ENCODE results near the gene MCF2L.
A peak's percentile ranks its signal among the peaks of the same experiment; 100 is the strongest.
"Not testable (repeated sequence)": the region's sequence is repeated elsewhere in the genome, so short reads cannot be mapped to it uniquely, and the experiment has no call there.

The MCF2L gene

DNA sequence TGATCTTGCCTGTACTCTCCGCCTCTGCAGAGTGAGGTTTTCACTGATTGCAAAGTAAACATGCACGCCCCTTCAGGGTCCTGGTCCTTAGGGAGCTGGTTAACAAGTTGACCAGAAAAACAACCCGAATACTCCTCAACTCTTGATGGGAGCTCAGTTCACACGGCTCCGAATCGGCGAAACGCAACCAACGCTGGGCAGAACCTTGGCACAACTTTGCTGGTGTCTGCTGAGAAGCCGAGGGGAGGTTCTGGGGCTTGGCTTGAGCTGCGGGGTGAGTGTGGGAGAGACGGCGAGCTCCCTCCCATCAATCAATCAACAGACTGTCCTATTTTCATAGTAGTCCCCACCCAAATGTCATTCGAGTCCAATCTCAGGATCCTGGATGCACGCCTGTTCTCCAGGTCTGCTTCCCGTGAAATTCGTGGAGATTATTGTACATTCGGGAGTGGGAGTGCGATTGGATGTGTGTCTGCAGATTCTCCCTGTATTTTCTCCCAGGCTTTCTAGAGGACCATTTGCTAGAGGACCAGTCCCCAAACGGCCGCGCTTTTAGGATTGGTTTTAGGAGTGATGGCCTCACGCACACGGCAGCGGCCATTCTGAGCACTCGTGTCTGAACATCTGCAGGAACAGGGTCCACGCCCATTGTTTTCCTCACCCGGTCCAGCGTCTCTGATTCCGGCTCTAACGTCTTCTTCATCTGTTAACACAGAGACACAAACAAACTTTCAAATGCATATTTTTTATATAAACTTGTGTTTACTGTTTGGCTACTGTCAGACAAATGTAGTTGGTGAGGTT lies 85.0 kb downstream of the MCF2L start:
- peak; percentile 26 for DNase-seq

DNA sequence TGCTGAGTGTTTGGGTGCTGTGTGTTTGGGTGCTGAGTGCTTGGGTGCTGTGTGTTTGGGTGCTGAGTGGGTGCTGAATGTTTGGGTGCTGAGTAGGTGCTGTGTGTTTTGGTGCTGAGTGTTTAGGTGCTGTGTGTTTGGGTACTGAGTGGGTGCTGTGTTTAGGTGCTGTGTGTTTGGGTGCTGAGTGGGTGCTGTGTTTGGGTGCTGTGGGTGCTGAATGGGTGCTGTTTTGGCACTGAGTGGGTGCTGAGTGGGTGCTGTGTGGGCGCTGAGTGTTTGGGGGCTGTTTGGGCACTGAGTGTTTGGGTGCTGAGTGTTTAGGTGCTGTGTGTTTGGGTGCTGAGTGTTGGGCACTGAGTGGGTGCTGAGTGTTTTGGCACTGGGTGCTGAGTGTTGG lies 88.1 kb downstream of the MCF2L start:
- DNase-seq = peak; percentile 35

DNA sequence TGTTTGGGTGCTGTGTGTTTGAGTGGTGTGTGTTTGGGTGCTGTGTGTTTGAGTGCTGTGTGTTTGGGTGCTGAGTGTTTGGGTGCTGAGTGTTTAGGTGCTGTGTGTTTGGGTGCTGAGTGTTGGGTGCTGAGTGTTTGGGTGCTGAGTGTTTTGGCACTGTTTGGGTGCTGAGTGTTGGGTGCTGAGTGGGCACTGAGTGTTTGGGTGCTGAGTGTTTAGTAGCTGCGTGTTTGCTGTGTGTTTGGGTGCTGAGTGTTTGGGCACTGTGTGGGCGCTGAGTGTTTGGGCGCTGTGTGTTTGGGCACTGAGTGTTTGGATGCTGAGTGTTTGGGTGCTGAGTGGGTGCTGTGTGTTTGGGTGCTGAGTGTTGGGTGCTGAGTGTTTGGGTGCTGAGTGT lies 88.5 kb downstream of the MCF2L start:
- DNase-seq = not testable (repeated sequence)

DNA sequence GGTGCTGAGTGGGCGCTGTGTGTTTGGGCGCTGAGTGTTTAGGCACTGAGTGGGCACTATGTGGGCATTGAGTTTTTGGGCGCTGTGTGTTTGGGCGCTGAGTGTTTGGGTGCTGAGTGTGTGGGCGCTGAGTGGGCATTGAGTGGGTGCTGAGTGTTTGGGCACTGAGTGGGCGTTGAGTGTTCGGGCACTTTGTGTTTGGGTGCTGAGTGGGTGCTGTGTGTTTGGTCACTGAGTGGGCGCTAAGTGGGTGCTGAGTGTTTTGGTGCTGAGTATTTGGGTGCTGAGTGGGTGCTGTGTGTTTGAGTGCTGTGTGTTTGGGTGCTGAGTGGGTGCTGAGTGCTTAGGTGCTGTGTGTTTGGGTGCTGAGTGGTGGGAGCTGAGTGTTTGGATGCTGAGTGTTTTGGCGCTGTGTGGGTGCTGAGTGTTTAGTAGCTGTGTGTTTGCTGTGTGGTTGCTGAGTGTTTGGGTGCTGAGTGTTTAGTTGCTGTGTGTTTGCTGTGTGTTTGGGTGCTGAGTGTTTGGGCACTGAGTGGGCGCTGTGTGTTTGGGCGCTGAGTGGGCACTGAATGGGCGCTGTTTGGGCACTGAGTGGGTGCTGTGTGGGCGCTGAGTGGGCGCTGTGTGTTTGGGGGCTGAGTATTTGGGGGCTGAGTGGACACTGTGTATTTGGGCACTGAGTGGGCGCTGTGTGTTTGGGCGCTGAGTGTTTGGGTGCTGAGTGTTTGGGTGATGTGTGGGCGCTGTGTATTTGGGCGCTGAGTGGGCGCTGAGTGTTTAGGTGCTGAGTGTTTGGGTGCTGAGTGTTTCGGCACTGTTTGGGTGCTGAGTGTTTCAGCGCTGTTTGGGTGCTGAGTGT lies 89.3 kb downstream of the MCF2L start:
- no peak for DNase-seq

DNA sequence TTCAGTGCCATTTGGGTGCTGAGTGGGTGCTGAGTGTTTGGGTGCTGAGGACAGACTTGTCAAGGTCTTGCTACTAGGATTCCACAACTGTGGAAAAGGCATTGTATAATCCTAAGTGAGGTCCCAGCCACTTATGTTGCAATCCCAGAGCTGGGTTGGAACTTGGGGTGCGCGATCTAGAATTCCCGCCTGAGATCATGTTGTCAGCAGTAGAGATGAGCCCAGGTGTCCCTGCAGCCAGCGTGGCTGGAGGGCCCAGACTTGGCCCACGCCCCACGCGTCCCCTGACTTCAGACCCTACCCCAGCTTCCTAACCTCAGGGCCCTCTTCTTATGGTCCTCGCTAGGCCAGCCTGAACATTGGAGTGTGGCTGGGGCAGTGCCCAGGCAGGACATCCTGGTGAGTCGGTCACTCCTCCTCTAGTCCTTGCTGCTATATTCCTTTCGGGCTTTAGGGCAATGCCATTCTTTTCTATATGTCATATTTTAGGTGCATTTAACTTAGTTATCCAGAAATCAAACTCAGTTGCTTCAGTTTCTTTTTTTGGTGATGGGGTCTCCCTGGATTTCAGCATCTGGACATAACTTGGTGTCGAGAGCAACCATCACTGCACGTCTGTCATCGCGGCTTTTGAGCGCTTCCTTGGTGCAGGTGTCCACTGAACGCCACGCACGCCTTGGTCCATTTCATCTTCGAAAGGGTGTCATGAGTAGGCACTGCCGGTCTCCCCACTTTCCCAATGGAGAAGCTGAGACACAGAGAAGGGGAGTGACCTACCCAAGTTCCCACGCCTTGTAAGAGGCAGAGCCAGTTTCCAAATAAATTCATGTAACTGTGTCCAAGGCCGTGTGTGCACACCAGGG lies 90.2 kb downstream of the MCF2L start:
- DNase-seq = no peak

DNA sequence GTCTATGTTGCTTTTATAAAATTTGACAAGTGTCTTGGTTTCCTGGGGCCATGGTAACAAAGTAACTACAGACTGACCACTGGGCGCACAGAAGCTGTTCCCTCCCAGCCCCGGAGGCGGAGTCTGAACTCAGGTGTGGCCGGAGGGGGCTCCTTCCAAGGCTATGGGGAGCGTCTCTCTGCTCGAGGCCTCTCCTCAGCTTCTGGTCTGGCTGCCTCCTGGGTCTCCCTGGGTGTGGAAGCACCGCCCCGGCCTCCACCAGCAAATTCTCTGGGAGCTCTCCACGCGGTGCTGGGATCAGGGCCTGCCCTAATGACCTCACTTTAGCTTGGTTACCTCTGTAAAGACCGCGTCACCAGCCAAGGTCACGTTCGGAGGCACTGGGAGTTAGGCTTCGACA lies 90.9 kb downstream of the MCF2L start:
- no peak for DNase-seq

DNA sequence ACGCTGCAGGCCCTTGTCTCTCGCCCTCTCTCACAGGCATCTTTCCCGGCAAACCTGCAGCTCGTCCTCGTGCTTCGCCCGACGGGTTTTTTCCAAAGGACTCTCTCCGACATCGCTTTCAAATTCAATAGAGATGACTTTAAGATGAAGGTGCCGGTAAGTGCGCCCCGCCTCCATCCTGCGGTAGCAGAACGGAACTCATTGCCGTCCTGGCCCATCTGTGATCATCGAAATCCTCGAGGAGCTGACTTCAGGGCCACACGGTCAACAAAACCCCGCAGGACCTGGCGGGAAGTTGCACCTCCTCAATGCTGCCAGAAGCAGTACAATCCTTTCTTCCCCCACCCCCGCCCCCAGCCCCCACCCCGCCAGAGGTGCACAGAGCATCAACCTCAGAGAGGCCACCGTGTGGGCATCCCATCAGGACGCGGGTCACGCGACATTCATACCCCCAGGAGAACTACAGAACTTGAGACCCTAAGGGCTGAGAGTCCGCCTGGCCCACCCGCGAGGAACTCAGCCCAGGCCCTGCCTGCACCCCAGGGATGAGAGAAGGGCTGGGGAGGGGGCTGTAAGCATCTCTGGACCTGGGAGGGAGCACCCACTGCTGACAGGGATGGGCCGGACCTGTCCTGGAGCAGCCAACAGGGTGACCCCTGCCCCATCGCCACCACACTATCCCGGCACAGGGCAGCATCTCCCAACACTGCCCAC lies 91.7 kb downstream of the MCF2L start:
- no peak for DNase-seq

DNA sequence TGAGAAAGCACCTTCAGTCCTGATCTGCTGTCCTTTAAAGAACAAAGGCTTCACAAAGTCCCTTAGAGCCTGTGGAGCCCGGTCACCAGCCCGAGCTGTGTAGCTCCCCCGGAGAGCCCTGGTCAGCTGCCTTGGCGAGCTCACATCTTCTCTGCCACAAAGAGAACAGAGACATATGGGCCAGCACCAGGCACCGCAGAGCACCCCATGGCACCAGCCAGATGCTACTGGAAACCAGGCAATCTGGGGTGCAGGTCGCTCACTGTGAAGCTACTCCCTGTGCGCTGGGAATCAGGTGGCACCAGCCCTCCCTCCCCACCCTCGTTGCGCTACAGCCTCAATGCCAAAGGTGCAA lies 92.2 kb downstream of the MCF2L start:
- no peak for DNase-seq

DNA sequence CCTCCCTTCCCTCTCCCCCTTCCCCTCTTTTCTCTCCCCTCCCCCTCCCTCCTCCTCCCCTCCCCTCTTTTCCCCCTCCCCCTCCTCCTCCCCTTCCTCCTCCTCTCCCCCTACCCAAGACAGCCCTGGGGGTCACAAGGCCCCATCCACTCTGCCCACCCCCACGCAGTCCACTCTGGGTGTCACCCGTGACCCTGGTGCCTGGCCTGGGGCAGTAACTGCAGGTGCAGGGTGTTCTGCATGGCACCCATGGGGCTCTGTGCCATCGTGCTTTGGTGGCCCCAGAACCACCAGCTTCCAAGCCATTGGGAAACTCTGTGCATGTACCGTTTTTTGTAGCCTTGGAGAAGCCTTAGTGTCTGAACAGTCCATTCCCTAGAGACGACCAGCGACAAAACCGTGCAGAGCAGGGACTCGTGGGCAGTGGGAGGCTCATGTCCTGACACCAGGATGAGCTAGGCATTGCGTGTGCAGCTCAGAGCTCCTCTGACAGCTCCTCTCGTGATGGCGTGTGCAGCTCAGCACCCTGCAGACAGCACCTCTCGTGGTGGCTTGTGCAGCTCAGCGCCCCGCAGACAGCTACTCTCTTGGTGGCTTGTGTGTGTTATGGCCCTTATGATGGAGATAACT lies 92.9 kb downstream of the MCF2L start:
- no peak for DNase-seq

DNA sequence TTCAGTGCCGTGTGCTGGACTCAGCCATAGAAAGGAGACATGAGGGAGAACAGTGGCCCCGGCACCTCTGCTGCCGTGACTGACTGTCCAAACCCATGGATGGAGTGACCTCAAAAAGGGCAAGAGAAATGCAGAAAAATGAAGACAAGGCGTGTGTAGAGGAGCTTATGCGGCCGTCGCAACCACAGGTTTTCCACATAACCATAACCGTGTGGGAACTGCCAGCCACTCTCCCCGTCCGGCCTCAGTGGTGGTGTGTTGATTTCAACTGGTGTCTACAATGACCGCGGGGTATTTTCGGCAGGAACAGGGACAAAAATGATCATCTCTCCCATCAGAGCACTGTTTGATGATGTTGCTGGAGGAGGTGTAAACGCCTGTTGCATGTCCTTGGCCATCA lies 93.7 kb downstream of the MCF2L start:
- DNase-seq = no peak

DNA sequence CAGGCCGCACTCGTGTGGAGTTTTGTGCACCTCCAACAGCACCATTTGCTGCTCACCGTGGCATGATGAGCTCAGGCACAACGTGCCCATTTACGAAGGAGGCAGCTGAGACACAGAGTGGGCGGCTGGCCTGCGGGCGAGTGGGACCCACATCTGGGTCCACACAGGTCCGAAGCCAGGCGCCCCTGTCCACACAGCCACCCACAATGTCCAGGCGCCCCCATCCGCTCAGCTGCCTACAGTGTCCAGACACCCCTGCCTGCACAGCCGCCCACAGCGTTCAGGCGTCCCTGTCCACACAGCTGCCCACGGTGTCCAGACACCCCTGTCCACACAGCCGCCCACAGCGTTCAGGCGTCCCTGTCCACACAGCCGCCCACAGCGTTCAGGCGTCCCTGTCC lies 94.1 kb downstream of the MCF2L start:
- DNase-seq = no peak

DNA sequence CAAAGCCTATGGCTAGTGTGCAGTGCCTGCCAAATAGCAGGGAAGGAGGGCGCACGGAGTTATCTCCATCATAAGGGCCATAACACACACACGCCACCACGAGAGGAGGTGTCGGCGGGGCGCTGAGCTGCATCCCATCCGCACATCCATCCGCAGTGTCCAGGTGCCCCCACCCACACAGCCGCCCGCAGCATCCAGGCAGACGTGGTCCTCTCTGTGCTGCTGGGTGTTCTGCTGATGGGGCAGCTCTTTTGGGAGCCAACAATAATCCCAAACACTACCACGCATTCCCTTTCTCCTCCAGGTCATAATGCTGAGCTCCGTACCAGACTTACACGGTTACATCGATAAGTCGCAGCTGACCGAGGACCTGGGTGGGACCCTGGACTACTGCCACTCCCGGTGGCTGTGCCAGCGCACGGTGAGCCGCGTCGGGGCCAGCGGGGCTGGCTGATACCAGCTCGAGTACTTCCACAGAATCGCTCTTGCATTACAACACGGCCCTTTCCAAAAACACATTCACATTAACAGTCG lies 95.1 kb downstream of the MCF2L start:
- DNase-seq = no peak

DNA sequence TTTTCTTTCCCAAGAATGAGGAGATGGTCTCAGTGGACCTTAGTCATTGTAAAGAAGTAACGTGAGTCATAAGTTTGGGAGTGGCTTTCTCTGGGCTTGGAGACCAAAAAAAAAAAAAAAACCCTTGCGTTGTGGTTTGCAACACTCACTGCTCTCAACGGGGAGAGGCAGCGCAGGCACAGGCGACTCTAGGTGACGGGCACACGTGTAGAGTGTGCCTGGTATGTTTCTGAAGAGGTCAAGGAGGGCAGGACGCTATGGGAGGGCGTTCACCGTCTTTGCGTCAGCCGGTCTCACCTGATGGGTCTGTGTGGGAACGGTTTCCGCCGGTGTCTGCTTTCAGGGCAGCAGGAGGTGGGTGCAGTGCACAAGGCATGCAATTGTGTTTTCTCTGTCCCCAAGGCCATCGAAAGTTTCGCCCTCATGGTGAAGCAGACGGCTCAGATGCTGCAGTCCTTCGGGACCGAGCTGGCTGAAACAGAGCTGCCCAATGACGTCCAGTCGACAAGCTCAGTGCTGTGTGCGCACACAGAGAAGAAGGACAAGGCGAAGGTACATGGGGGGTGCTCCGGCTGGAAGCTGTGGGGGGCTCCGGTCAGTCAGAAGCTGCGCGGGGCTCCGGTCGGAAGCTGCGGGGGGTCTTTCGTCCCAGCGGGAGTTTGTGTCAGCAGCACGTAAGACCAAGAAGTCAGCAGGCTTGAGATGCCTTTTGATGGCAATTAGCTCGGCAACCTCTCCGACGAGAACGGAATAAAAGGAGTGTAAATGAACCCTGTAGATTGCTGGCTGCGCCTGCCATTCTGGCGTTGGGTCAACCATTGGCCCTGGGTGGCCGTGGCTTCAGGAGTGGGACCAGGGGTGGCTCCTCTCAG lies 95.8 kb downstream of the MCF2L start:
- no peak for DNase-seq

DNA sequence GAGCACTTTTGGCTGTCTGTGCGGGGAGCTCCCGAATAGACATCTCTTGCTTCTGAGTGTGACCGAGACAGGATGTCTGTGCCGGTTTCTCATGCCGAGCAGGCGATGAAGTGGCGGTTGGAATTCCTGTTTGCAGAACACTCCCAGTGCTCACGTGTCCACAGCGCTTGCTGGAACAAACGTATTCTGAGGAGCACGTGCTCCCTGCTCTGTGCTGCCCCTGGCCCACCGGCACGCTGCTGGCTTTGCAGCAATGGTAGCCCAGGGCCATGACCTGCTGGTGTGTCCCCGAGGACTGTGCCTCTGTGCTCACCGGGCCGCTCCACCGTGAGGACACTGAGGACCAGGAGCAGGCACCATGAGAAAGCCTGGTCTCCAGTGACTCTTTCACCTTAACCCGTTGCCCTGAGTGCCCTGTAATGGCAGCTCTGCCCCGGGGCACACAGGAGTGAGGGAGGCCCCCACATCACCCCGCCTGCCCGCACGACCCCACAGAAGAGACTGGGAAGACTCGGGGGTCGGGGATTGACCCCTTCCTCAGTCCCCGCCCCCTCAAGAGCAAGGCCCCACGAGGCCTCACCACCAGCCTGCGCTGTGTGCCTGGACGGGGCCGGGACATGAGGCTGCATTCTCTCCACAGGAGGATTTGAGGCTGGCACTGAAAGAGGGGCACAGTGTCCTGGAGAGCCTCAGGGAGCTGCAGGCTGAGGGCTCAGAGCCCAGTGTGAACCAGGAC lies 96.6 kb downstream of the MCF2L start:
- no peak for DNase-seq

DNA sequence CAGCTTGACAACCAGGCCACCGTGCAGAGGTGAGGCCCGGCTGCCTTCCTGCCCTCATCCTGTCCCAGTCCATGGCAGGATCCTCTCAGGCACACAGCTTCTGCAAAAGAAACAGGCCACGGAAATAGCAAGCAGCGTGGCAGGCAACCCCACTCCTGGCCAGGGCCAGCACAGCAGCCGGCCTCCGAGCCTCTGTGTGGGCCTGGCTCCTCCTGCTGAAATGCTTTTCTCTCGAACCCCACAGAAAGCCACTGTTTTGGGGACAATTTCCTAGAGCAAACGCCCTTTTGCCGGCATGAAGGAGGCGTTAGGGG lies 97.1 kb downstream of the MCF2L start:
- no peak for DNase-seq

DNA sequence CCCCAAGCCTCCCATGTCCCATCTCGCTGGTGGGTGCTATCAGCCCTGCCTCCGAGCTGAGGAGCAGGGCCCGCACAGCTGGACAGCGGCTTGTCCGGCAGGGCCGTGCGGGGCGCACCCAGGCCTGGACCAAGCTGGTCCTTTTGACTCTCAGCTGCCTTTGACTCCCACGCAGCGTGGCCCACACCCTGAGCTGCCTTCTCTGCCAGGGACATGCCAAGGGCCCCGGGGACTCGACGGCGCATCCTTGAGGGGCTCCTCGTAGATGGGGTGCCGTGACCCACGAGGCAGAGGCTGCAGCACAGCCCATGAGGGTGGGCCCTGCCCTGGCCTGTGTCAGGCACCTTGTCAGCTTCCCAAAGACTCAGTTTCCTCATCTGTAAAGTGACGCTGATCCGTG lies 97.7 kb downstream of the MCF2L start:
- DNase-seq = no peak

DNA sequence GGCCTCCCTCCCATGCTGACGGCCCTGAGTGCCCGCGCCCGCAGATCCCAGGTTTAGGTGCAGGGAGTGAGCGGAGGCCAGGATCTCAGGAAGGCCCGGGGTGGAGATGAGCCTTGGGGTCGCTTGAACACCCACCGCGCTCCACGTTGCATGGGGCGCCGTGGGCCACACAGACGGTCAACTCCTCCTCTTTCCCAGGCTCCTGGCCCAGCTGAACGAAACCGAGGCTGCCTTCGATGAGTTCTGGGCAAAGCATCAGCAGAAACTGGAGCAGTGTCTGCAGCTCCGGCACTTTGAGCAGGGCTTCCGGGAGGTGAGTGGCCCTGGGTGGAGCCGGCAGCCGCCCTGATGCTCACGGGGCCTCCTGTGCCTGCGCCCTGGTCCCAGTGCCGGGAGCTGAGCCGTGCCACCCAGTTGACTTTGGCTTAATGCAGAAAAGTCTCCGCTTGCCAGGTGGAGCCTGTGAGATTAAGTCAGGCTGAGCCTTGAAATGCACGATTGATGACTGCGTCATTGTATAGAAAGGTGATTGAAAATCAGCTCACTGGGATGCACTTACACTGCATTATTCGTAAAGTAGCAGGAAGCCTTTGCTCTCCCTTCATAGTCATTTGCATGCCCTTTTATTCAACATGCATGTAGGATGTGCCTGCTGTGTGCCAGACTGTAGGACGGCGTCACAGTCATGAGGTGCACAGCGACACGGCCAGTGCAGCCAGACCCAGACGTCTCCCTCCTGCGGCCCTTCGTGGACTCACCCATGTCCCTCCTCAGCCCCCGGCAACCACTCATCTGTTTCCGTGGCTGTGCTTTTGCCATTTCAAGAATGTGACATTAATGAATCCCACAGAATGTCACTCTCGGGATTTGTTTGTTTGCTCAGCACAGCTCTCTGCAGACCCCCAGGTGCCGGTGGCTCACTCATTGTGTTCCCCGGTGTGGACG lies 101.1 kb downstream of the MCF2L start:
- no peak for DNase-seq

DNA sequence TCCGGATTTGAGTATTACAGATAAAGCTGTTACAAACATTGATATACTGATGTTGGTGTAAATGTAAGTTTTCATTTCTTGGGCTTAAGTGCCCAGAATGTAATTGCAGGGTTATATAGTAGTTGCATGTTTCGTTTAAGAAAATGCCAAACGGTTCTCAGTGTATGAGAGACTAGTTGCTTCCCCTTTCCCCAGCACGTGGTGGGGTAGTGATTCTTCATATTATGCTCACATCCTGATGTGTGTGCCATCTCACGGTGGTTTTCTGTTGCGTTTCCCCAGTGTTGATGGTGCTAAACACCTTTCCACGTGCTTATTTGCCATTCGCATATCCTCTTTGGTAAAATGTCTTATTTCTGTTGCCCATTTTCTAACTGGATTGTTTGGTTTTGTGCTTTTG lies 101.8 kb downstream of the MCF2L start:
- DNase-seq = no peak

DNA sequence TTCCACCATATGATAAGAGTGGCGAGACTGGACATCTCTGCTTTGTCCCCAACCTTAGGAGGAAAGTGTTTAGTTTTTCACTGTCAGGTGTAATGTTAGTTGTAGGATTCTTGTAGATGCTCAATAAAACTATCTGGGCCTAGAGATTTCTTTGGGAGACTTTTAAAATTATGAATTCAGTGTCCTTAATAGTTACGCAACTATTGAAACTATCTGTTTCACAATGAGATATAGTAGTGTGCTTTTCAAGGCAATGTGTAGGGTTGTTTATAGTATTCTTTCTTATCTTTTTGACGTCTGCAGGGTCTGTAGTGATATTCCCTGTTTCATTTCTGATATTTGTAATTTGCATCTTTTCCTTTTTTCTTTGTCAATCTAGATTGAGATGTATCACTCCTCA lies 103.4 kb downstream of the MCF2L start:
- no peak for DNase-seq
